GM12875 (cell line): ENCODE measurements around the gene ZNF710.

Experiments
- H3K4me3 ChIP-seq: one replicate; pipeline ENCODE4 v1.5.1; 2011; ENCODE audit warnings: low read depth, low read length, control low read depth
- CTCF ChIP-seq: IDR thresholded peaks from 2 replicates; pipeline ENCODE4 v1.5.1; 2011; ENCODE audit warnings: low read depth, mild to moderate bottlenecking, control low read depth, inconsistent platforms, low read length, moderate library complexity, borderline replicate concordance; ENCODE audit not compliant: insufficient read depth

ZNF710 gene

GRCh38 chr15:90080818-90081393 lies 79.8 kb downstream of the ZNF710 start:
- no peak for TF ChIP-seq CTCF

GRCh38 chr15:90082140-90082715 lies 81.1 kb downstream of the ZNF710 start:
- H3K4me3 ChIP-seq, result no peak overlapping the region
- TF ChIP-seq CTCF, result no peak

More at GRCh38 chr15:90080818-90081393, 79.8 kb downstream of the ZNF710 start:
- H3K4me3 ChIP-seq, result no peak overlapping the region

- no peak overlapping the region for H3K4me3 ChIP-seq
- TF ChIP-seq CTCF, result no peak
These were observed 82.3 kb downstream of the ZNF710 start for GRCh38 chr15:90083419-90083818.

GRCh38 chr15:90083954-90084607 lies 83.0 kb downstream of the ZNF710 start:
- no peak overlapping the region for H3K4me3 ChIP-seq
- no peak for TF ChIP-seq CTCF

- no peak for TF ChIP-seq CTCF
- H3K4me3 ChIP-seq, result no peak overlapping the region
These were observed 83.8 kb downstream of the ZNF710 start for GRCh38 chr15:90084876-90085423.

- no peak for TF ChIP-seq CTCF
These were observed 84.4 kb downstream of the ZNF710 start for GRCh38 chr15:90085565-90085964.

GRCh38 chr15:90086868-90087268 lies 85.7 kb downstream of the ZNF710 start:
- peak; percentile 83 for TF ChIP-seq CTCF
- H3K4me3 ChIP-seq, result no peak overlapping the region

More at GRCh38 chr15:90085565-90085964, 84.4 kb downstream of the ZNF710 start:
- no peak overlapping the region for H3K4me3 ChIP-seq
